B cell (primary cell): ENCODE data around the gene PARP16.

ENCODE experiments used
- CTCF ChIP-seq: fragments of 200-600 bp; IDR thresholded peaks from one replicate; pipeline ENCODE4 v1.8.0; 2022; ENCODE audit warnings: antibody characterized with exemption, mild to moderate bottlenecking
- EZH2 ChIP-seq: IDR thresholded peaks from 2 replicates; pipeline ENCODE4 v1.6.1; 2012; ENCODE audit warnings: borderline replicate concordance, low read depth, mild to moderate bottlenecking, moderate library complexity, low read length; ENCODE audit not compliant: insufficient read depth, poor library complexity, severe bottlenecking

- TF ChIP-seq CTCF: no peak
- TF ChIP-seq EZH2: no peak
Observed at GRCh38 chr15:65305150-65305758, 18.6 kb upstream of the PARP16 start.
